Neural crest cell (in vitro differentiated cells): Measurements from ENCODE around the gene MAN2B2. TPM values are rescaled to one million over a fixed set of nuclear protein-coding genes. Genes with fewer than 3 reads are reported as not detected.

Experiments
- DNase-seq: peaks from one replicate; pipeline ENCODE4 v3.0.0; 2021; ENCODE audit warnings: low read depth, mixed read lengths, low spot score
- H3K27ac Mint-ChIP-seq: one replicate; pipeline ENCODE4 v1.8.0; 2021; ENCODE audit warnings: mild to moderate bottlenecking, mixed read lengths; ENCODE audit not compliant: unreplicated experiment
- H3K27me3 Mint-ChIP-seq: 2 replicates; pipeline ENCODE4 v1.8.0; 2021; ENCODE audit warnings: low read depth, mild to moderate bottlenecking, mixed read lengths
- H3K36me3 Mint-ChIP-seq: 2 replicates; pipeline ENCODE4 v1.8.0; 2021; ENCODE audit warnings: low read depth, mild to moderate bottlenecking, mixed read lengths
- H3K4me1 Mint-ChIP-seq: 2 replicates; pipeline ENCODE4 v1.8.0; 2021; ENCODE audit warnings: mixed read lengths
- H3K4me3 Mint-ChIP-seq: one replicate; pipeline ENCODE4 v1.8.0; 2021; ENCODE audit warnings: mild to moderate bottlenecking, mixed read lengths
- H3K9me3 Mint-ChIP-seq: 2 replicates; pipeline ENCODE4 v1.8.0; 2021; ENCODE audit warnings: mixed read lengths
- total RNA-seq: library from RNA; stranded (reverse); gene quantifications from 2 replicates; pipeline ENCODE4 v1.2.1, GENCODE V29; 2021
- TF ChIP-seq, protein P1 (sequence below): fragments of 200-600 bp; sonication (generic); conservative IDR thresholded peaks from 2 replicates; pipeline ENCODE4 v1.5.0; 2021; ENCODE audit warnings: antibody characterized with exemption, mild to moderate bottlenecking

Gene MAN2B2
- total RNA-seq, 1 donor from 2014 or later, result 9.4 TPM

DNA sequence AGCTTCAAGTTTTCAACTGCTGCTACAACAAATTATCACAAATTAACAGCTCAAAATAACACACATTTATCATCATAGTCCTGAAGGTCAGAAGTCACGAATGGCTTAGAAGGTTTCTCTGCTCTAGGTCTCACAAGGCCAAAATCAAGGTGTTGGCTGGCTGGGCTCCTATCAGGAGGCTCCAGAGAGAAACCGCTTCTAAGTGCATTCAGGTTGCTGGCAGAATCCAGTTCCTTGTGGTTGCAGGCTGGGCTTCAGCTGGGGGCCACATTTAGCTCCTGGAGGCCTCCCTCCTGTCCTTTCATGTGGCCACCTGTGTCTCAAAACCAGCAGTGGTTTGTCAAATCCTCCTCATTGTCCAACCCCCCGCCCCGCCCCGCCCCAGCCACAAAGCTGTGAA lies 80.9 kb downstream of the MAN2B2 start:
- H3K4me1 Mint-ChIP-seq, result no peaks in the 10 kb centered on the region
- no peaks in the 10 kb centered on the region for H3K9me3 Mint-ChIP-seq
- H3K27ac Mint-ChIP-seq, result no peak overlapping the region
- H3K36me3 Mint-ChIP-seq, result no peaks in the 10 kb centered on the region
- no peak for DNase-seq
- TF ChIP-seq, protein P1, sequence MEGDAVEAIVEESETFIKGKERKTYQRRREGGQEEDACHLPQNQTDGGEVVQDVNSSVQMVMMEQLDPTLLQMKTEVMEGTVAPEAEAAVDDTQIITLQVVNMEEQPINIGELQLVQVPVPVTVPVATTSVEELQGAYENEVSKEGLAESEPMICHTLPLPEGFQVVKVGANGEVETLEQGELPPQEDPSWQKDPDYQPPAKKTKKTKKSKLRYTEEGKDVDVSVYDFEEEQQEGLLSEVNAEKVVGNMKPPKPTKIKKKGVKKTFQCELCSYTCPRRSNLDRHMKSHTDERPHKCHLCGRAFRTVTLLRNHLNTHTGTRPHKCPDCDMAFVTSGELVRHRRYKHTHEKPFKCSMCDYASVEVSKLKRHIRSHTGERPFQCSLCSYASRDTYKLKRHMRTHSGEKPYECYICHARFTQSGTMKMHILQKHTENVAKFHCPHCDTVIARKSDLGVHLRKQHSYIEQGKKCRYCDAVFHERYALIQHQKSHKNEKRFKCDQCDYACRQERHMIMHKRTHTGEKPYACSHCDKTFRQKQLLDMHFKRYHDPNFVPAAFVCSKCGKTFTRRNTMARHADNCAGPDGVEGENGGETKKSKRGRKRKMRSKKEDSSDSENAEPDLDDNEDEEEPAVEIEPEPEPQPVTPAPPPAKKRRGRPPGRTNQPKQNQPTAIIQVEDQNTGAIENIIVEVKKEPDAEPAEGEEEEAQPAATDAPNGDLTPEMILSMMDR, result no peak
- H3K4me3 Mint-ChIP-seq, result no peak overlapping the region
- H3K27me3 Mint-ChIP-seq, result peaks cover 10% of the 10 kb centered on the region

DNA sequence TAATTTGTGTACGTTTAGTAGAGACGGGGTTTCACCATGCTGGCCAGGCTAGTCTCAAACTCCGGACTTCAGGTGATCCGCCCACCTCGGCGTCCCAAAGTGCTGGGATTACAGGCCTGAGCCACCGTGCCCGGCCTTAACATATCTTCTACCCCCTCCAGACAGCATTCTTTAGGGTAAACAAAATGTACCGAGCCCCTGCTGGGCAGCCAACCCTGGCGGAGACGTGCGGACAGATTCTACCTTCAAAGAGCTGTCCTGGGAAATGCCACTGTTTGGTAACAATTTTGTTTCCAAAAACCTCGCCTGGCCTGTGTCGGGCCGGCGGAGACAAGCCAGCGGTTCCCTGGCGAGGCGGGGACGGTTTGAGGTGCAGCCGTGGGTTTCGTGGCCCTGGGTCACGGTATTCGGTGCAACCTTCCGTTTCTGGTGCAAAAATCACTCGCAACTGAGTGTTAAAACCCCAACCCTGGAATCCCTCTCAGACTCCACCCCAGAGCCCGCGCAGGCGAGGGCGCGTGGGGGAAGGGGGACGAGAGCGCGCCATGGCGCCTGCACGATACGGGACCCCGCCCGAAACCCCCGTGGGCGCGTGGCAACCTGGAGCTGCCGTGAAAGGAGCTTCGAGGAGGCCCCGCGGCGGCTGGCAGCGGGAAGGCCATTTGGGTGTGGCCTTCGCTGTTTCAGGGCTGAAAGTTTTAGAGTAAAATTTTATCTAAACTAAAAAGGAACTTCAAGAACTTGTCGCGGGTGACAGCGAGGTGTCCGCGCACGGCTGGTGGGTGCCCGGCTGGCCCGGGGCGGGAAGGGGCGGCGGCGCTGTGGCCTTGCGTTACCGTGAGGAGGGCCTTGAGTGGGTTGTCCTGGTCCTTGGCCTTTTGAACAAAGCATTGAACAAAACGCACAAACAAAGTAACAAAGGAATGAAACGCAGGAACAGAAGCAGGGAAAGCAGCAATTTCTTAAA lies 82.5 kb downstream of the MAN2B2 start:
- Mint-ChIP-seq H3K36me3 (no peaks in the 10 kb centered on the region), H3K27ac (no peak overlapping the region), H3K4me3 (no peak overlapping the region), H3K4me1 (no peaks in the 10 kb centered on the region), H3K27me3 (peaks cover 14% of the 10 kb centered on the region), H3K9me3 (no peaks in the 10 kb centered on the region)
- TF ChIP-seq, protein P1, result no peak
- no peak for DNase-seq

DNA sequence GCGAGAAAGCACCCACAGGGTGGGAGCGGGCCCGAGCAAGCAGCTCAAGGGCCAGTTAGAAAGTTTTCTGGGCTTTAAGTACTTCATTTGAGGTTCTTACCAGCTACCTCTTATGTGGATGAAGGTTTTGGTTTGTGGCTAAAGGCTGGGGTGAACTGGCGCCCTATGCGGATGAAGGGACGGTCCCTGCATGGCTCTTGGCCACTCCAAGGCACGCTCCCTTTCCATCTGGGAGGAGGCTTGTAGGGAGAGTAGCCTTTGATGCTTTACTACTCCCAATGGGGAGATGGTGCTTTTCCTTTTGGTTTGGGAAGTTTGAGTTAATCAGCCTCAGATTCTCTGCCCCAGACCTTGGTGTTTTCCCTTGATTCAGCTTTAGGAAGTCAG lies 83.2 kb downstream of the MAN2B2 start:
- Mint-ChIP-seq H3K9me3 (no peaks in the 10 kb centered on the region), H3K36me3 (no peaks in the 10 kb centered on the region), H3K27me3 (peaks cover 17% of the 10 kb centered on the region), H3K27ac (no peak overlapping the region), H3K4me3 (no peak overlapping the region), H3K4me1 (no peaks in the 10 kb centered on the region)
- TF ChIP-seq, protein P1, result no peak
- no peak for DNase-seq

DNA sequence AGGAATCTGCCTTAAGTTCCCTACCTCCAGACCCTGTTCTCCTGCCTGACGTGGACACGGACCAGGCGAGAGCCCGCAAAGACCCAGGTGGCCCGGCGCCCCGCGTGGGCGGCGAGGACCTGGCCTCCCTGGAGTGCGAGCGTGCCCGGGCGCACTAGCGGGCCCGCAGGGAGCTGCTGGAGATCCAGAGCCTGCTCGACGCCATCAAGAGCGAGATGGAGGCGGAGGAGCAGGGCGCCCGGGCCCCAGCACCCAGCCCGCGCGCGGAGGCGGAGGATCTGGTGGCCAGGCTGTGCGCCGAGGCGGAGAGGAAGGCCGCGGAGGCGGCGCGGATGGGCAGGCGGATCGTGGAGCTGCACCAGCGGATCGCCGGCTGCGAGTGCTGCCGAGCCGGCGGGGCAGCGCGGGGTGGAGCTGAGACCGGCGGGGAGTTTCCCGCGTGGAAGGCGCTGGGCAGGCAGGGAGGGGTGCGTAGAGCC lies 83.6 kb downstream of the MAN2B2 start:
- TF ChIP-seq, protein P1, result no peak
- peaks cover 17% of the 10 kb centered on the region for H3K27me3 Mint-ChIP-seq
- H3K4me1 Mint-ChIP-seq, result no peaks in the 10 kb centered on the region
- DNase-seq, result no peak
- no peak overlapping the region for H3K4me3 Mint-ChIP-seq
- no peaks in the 10 kb centered on the region for H3K36me3 Mint-ChIP-seq
- H3K9me3 Mint-ChIP-seq, result no peaks in the 10 kb centered on the region
- no peak overlapping the region for H3K27ac Mint-ChIP-seq

DNA sequence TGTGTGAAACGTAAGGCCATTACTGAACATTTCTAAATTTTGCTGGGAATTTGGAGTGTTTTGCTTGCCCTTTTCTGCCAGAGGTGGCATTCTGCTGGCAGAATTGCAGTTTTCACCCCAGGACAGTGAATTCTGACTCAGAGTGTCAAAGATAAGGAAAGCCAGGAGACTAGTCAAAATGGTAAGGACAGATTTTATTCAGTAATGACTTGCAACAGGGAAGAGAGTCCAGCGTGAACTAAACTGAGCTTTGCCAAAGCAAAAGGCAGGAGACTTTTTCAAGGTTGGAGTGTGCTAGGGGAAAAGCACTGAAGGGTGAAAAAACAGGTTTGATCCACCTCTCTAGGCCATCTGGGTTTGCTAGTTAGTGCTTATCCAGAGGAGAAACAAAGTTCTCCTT lies 84.9 kb downstream of the MAN2B2 start:
- Mint-ChIP-seq H3K36me3 (no peaks in the 10 kb centered on the region), H3K4me1 (no peaks in the 10 kb centered on the region), H3K9me3 (no peaks in the 10 kb centered on the region), H3K27me3 (peaks cover 17% of the 10 kb centered on the region), H3K27ac (peak overlapping the region; percentile 36), H3K4me3 (no peak overlapping the region)
- no peak for DNase-seq
- TF ChIP-seq, protein P1, result no peak
